Measurements from ENCODE around the gene HSPA12A.

DNA sequence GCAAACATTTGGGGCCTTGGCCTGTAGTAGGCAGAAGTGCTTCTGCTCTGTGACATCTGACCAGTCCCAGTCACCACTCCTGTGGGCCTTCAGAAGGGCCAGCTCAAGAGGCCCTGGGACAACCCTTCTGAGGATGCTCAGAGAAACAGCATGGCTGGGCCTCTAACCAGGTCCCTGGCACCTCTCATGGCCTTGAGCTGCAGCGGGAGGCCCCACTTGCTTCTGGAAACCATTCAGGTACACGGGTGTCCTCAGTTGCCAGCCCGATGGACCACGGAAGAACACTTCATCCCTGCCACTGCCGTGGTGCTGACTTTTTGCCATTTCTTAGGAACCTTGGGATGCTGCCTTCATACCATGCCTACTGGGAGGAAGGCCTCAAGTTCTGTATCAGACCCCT is 57.6 kb downstream of the HSPA12A start:
- TF ChIP-seq ZNF274 (IDR thresholded peaks at IDR 0.05; ENCODE audit: low read depth, low read length) (no peak), YY1 (IDR thresholded peaks at IDR 0.05; ENCODE audit: insufficient read depth, insufficient read length) (no peak)

Data from NT2/D1 (cell line).